GM12865 (cell line): ENCODE measurements around the gene MARCHF2.

ENCODE experiments used
- DNase-seq: peaks from one replicate; pipeline ENCODE4 v3.0.0; 2010; ENCODE audit warnings: low read depth
- H3K4me3 ChIP-seq: 2 replicates; pipeline ENCODE4 v1.5.1; 2011; ENCODE audit warnings: mild to moderate bottlenecking, low read depth, low read length, control low read depth
- TF ChIP-seq, protein P1 (sequence below): IDR thresholded peaks from 2 replicates; pipeline ENCODE4 v1.5.1; 2011; ENCODE audit warnings: low read length, control low read depth, low read depth, inconsistent platforms; ENCODE audit not compliant: insufficient read depth; ENCODE audit errors: missing control alignments

MARCHF2 gene

DNA sequence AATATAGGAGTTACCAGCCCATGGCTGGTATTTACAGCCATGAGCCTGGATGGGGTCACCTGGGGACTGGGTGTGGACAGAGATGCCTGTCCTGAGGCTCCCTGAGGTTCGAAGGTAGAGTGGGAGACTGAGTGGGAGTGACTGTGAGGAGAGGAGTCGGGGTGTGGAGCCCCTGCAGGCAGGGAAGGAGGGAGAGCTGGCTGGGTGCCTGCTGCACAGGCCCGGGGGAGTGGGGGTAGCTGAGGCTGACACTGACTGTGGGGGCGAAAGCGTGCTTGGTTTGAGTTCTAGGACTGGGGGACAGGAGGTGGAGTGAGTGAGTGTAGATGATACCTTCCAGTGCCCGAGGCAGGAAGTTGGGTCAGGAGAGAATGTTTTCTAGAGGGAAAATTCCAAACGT, 15.8 kb upstream of the MARCHF2 start:
- H3K4me3 ChIP-seq = no peak overlapping the region
- TF ChIP-seq, protein P1, sequence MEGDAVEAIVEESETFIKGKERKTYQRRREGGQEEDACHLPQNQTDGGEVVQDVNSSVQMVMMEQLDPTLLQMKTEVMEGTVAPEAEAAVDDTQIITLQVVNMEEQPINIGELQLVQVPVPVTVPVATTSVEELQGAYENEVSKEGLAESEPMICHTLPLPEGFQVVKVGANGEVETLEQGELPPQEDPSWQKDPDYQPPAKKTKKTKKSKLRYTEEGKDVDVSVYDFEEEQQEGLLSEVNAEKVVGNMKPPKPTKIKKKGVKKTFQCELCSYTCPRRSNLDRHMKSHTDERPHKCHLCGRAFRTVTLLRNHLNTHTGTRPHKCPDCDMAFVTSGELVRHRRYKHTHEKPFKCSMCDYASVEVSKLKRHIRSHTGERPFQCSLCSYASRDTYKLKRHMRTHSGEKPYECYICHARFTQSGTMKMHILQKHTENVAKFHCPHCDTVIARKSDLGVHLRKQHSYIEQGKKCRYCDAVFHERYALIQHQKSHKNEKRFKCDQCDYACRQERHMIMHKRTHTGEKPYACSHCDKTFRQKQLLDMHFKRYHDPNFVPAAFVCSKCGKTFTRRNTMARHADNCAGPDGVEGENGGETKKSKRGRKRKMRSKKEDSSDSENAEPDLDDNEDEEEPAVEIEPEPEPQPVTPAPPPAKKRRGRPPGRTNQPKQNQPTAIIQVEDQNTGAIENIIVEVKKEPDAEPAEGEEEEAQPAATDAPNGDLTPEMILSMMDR = no peak
- no peak for DNase-seq

DNA sequence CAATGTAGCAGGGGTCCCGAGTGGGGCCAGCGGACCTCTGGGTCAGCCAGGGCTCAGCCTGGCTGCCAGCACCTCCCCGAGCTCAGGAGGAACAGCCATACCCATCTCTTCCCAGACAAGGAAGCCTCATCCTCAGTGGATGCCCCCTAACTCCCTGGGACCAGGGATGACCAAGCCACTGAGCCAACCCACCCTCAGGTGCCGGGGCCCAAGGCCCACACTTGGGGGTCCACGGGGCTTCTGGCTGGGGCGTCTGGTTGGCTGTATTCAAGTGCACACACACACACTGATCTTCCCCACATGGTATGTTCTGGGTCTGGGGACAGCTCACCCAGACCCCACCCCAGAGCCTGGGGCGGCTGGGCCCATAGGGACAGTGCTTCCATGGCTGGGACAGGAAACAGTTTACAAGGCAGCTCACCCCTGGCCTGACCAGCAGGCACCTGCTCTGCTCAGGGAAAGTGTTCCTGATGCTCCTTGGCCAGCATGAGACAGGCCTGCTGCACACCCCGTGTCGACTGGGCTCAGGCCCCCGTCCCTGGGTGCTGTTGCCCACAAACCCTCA, 15.3 kb upstream of the MARCHF2 start:
- DNase-seq = no peak
- TF ChIP-seq, protein P1 = no peak
- H3K4me3 ChIP-seq = no peak overlapping the region

DNA sequence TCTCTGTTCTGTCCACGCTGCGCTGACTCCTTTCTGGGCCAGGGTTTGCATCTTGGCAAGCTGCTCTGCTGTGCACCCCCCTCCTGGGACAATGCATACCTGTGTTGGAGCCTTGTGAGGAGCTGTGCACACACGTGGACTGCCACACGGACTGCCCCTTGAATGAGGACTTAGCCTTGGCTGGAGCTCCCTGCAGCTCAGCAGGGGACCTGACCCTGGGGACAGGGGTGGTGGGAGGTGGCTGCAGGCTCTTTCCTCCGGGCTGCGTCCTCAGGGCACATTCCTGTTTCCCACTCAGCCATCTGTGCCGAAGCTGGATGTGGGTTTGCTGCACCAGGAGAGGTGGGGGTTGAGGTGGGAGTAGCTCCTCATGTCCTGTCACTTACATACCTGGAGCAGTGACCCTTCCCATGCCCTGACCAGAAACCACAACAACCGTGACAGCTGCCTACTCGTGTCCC, 14.8 kb upstream of the MARCHF2 start:
- DNase-seq = no peak
- TF ChIP-seq, protein P1 = no peak
- H3K4me3 ChIP-seq = no peak overlapping the region

DNA sequence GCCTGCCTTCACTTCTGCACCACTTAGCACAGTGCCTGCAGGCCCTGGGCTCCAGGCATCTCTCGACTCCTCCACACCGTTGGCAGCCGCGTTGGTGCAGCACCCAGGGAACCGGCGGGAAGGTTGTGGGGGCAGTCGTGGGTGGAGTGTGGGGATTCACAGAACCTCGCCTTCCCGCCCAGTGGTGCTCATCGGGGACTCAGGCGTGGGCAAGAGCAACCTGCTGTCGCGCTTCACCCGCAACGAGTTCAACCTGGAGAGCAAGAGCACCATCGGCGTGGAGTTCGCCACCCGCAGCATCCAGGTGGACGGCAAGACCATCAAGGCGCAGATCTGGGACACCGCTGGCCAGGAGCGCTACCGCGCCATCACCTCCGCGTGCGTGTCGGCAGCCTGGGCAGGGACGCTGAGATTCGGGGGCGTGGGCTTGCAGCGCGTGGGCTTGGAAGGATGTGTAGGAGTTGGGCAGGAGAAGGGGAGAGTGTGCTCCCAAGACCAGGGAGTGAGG, 13.4 kb upstream of the MARCHF2 start:
- no peak overlapping the region for H3K4me3 ChIP-seq
- DNase-seq = no peak
- TF ChIP-seq, protein P1 = no peak

DNA sequence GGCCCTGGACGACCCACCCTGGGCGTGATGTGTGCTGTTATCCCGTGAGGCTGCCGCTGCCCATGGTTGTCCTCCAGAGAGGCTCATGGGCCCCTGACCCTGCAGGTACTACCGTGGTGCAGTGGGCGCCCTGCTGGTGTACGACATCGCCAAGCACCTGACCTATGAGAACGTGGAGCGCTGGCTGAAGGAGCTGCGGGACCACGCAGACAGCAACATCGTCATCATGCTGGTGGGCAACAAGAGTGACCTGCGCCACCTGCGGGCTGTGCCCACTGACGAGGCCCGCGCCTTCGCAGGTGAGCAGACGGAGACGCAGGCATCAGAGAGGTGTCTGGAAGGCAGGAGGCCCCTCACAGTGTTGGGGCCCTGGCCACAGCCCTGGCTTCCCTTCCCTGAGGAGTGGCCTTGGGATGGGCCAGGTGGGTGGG, 11.1 kb upstream of the MARCHF2 start:
- TF ChIP-seq, protein P1 = no peak
- no peak for DNase-seq
- H3K4me3 ChIP-seq = no peak overlapping the region

DNA sequence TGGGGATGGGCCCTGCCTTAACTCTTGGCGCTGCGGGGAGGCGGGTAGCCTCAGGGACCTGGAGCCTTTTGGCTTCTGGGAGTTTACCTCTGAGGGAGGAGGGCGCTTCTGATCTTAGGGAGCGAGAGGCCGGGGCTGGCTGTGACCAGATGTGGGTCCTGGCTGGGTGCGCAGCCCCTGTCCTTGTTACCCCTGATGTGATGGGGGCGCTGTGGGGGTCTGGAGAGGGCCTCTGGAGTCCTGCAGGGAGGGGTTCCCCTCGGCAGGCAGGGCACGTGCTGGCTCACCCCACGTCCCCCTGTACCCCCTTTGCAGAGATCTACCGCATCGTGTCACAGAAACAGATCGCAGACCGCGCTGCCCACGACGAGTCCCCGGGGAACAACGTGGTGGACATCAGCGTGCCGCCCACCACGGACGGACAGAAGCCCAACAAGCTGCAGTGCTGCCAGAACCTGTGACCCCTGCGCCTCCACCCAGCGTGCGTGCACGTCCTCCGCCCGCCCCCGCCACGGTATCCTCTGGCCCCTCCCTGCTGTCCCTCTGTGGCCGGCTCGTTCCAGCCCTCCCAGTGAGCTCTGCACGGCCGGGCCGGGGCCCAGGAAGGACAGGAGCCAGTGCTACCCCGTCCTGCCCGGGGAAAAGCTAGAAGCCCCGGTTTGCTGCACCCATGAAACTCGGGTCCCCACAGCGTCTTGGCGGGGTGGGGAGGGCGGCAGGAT, 9.8 kb upstream of the MARCHF2 start:
- H3K4me3 ChIP-seq = no peak overlapping the region

More for the DNA sequence above, 9.8 kb upstream of the MARCHF2 start:
- DNase-seq = no peak
- TF ChIP-seq, protein P1 = no peak
